Left ventricle myocardium superior (tissue), 1 donor: ENCODE results near the gene P4HA3. TPM values are rescaled to one million over a fixed set of nuclear protein-coding genes. Genes with fewer than 3 reads are reported as not detected.

Experiments
- ATAC-seq: fragments of 200-7000 bp; cut with Tn5 transposase; one replicate; pipeline ENCODE4 v1.9.1; 2020; ENCODE audit warnings: mild to moderate bottlenecking, moderate library complexity
- DNase-seq: peaks from one replicate; pipeline ENCODE4 v3.0.0-alpha.2; 2020
- intact Hi-C: fragments of 100-400 bp; cut with micrococcal nuclease; formaldehyde crosslinking; loops from one replicate; pipeline ENCODE4 v1.11.0; 2022
- total RNA-seq: library from RNA; stranded (reverse); fragmentation: NEBNext Ultra II Directional; extraction: Animal tissue kit (Norgen Biotek cat#: 25700); gene quantifications from one replicate; pipeline ENCODE4 v1.2.1, GENCODE V29; 2021
- donor health status: DM: no; HTN: yes; CAD: no; lungs with severe emphysema.

The P4HA3 gene
- total RNA-seq, 1 donor from 2014 or later, result 0.17 TPM

GRCh38 chr11:74225565-74225964 is 85.9 kb downstream of the P4HA3 start:
- intact Hi-C loops, result no loop called here
- DNase-seq, result no peak
- ATAC-seq, result no peak

GRCh38 chr11:74221816-74222215 is 89.6 kb downstream of the P4HA3 start:
- ATAC-seq (no peak), DNase-seq (no peak)
- intact Hi-C loops, result no loop called here

- no peak for ATAC-seq
- intact Hi-C loops, result no loop called here
- DNase-seq, result no peak
These were observed 91.1 kb downstream of the P4HA3 start for GRCh38 chr11:74220376-74220775.

Other genes with a start within 250 kb of the P4HA3 start
- 10.5 TPM for gene C2CD3, start 140.6 kb downstream of the P4HA3 start, total RNA-seq
- 31.2 TPM for gene PPME1, start 140.4 kb downstream of the P4HA3 start, total RNA-seq
- gene PGM2L1, start 86.8 kb upstream of the P4HA3 start, total RNA-seq, result 1.7 TPM
- 2.3 TPM for gene KCNE3, start 155.9 kb upstream of the P4HA3 start, total RNA-seq
- gene LIPT2, start 182.1 kb upstream of the P4HA3 start, total RNA-seq, result 1.7 TPM